ENCODE results near the gene CYP4A11.
"Not testable (repeated sequence)": the region's sequence is repeated elsewhere in the genome, so short reads cannot be mapped to it uniquely, and the experiment has no call there.

CYP4A11 gene, protein sequence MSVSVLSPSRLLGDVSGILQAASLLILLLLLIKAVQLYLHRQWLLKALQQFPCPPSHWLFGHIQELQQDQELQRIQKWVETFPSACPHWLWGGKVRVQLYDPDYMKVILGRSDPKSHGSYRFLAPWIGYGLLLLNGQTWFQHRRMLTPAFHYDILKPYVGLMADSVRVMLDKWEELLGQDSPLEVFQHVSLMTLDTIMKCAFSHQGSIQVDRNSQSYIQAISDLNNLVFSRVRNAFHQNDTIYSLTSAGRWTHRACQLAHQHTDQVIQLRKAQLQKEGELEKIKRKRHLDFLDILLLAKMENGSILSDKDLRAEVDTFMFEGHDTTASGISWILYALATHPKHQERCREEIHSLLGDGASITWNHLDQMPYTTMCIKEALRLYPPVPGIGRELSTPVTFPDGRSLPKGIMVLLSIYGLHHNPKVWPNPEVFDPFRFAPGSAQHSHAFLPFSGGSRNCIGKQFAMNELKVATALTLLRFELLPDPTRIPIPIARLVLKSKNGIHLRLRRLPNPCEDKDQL

DNA sequence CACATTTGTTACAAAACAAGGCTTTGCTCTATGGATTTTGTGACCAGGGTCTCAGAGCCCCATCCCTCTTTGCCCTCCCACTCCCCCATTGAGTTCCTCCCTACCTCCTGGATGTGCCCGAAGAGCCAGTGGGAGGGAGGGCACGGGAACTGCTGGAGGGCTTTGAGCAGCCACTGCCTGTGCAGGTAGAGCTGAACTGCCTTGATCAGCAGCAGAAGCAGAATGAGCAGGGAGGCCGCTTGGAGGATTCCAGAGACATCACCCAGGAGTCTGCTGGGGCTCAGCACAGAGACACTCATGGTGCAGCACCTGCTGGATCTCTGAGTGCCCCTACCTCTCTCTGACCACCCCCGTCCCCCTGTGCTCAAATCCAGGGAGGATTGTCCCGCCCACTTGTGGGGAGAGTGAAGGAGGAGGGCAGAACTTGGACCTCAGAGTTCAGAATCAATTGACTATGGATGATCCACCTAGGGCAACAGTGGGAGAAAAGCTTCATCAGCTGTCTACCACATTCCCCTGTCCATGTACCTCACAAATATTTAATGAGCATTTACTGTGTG, at the start of gene CYP4A11:
TSS of gene CYP4A11 (minus strand) at position 342 of the 560 bp plus-strand sequence. CDS start at position 299, 43 bp downstream.
- Histone ChIP-seq H3K9ac (ENCODE audit: low read length) (no peak within 1 kb of the TSS), H3K4me1 (ENCODE audit: control insufficient read depth, insufficient read depth, low read length) (no peaks in the 10 kb centered on the region; the same call in 1 of the 2 replicates), H3K4me3 (ENCODE audit: low read depth, low read length) (no peak within 1 kb of the TSS), H3K27ac (ENCODE audit: low read depth, low read length) (no peak within 1 kb of the TSS), H3K27me3 (ENCODE audit: control insufficient read depth, insufficient read depth, low read length) (peaks cover 4% of the 10 kb centered on the region; the same call in 1 of the 2 replicates), H3K36me3 (ENCODE audit: control insufficient read depth, insufficient read depth, low read length) (no peaks in the 10 kb centered on the region), H3K9me3 (ENCODE audit: control insufficient read depth, insufficient read depth, low read depth, low read length) (no peaks in the 10 kb centered on the region)

DNA sequence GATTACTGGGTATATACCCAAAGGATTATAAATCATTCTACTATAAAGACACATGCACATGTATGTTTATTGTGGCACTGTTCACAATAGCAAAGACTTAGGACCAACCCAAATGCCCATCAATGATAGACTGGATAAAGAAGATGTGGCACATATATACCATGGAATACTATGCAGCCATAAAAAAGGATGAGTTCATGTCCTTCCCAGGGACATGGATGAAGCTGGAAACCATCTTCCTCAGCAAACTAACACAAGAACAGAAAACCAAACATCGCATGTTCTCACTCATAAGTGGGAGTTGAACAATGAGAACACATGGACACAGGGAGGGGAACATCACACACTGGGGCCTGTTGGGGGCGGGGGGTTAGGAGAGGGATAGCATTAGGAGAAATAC, 49.3 kb upstream of the CYP4A11 start:
- not testable (repeated sequence) for H3K4me3 ChIP-seq (ENCODE audit: low read depth, low read length); H3K27ac ChIP-seq (ENCODE audit: low read depth, low read length); H3K36me3 ChIP-seq (ENCODE audit: control insufficient read depth, insufficient read depth, low read length); H3K9me3 ChIP-seq (ENCODE audit: control insufficient read depth, insufficient read depth, low read depth, low read length); H3K9ac ChIP-seq (ENCODE audit: low read length); H3K27me3 ChIP-seq (ENCODE audit: control insufficient read depth, insufficient read depth, low read length); H3K4me1 ChIP-seq (ENCODE audit: control insufficient read depth, insufficient read depth, low read length)

DNA sequence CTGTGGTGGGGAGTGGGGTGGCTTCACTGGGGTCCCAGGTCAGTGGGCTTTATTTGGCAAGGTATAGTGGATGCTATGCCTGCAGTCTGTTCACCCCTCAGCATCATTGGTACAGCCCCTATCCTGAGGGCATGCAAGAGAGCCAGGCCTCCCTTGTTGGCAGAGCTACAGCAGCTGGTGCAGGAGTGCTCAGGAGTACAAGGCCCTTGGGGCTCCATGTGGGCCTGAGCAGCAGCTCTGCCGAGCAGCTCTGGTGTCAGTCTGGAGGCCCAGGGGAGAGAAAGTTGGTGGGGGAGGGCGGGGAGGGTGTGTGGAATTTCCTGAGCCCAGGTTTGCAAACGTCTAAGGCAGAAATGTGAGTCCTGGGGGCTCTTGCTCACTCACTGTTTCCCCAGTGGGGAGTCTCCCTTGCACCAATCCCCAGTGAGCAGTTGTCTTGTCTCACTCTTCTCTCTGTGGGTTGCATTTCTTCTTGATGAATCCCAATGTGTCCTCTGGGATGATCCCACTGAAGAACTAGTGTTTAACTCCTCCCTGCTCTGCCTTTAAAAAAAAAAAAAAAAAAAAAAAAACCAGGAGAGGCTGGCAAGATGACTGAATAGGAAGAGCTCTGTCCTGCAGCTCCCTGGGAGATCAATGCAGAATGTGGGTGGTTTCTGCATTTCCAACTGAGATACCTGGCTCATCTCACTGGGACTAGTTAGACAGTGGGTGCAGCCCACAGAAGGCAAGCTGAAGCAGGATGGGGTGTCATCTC, 42.7 kb upstream of the CYP4A11 start:
- Histone ChIP-seq H3K27ac (ENCODE audit: low read depth, low read length) (no peak overlapping the region), H3K9ac (ENCODE audit: low read length) (peak overlapping the region; percentile 59), H3K36me3 (ENCODE audit: control insufficient read depth, insufficient read depth, low read length) (no peaks in the 10 kb centered on the region), H3K4me3 (ENCODE audit: low read depth, low read length) (peak overlapping the region; percentile 22; the same call in 1 of the 2 replicates), H3K9me3 (ENCODE audit: control insufficient read depth, insufficient read depth, low read depth, low read length) (no peaks in the 10 kb centered on the region), H3K27me3 (ENCODE audit: control insufficient read depth, insufficient read depth, low read length) (no peaks in the 10 kb centered on the region), H3K4me1 (ENCODE audit: control insufficient read depth, insufficient read depth, low read length) (peaks cover 26% of the 10 kb centered on the region)

DNA sequence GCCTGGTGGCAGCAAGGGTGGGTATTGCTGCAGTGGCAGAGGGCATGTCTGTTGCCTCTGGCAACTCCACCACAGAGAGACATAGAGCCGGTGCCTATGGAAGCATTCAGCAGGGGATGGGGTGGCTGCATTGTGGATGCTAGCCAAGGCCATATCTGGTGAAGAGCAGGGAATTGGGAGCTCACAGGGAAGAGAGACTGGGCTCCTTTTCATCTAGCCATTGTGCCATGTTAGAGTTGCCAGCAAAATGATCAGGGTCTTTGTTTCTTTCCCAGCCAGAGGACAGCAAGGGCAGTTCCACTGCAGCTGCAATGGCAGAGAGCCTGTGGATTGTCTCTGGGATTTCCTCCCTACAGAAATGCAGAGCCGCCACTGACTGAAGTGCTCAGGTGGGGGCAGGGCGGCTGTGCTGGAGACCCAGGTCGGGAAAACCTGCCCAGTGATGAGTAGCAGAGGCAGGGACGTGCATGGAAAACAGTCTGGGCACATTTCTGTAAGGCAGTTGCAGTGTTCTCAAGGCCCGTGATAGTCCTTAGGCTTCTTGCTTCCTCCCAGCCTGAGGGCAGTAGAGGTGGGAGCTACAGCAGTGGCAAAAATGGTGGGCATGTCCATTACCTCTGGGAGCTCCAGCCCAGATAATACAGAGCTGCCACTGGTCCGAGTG, 42.0 kb upstream of the CYP4A11 start:
- H3K9me3 ChIP-seq (ENCODE audit: control insufficient read depth, insufficient read depth, low read depth, low read length): no peaks in the 10 kb centered on the region
- peak overlapping the region; percentile 22; the same call in 1 of the 2 replicates for H3K4me3 ChIP-seq (ENCODE audit: low read depth, low read length)
- no peak overlapping the region for H3K27ac ChIP-seq (ENCODE audit: low read depth, low read length)
- no peaks in the 10 kb centered on the region for H3K36me3 ChIP-seq (ENCODE audit: control insufficient read depth, insufficient read depth, low read length)
- peaks cover 26% of the 10 kb centered on the region for H3K4me1 ChIP-seq (ENCODE audit: control insufficient read depth, insufficient read depth, low read length)
- peak overlapping the region; percentile 61 for H3K9ac ChIP-seq (ENCODE audit: low read length)
- no peaks in the 10 kb centered on the region for H3K27me3 ChIP-seq (ENCODE audit: control insufficient read depth, insufficient read depth, low read length)

DNA sequence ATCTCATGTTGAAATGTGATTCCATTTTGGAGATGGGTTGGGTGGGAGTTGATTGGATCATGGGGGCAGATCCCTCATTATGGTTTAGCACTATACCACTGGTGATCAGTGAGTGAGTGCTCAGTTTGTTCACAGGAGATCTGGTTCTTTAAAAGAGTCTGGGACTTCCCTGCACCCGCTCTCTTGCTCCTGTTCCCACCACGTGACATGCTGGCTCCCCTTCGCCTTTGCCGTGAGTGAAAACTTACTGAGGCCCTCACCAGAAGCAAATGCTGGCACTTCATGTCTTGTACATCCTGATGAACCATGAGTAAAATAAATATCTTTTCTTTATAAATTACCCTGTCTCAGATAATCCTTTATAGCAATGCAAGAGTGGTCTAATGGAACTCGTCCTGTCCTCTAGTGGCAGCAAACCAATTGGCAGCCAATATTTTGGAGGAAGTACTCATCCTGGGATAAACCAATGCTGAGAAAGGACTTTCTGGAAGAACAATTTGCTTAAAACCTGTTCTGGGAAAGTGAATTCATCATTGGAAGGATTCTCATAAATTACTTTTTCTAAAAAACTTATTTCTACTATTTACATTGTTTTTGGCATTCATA, 27.8 kb upstream of the CYP4A11 start:
- H3K9me3 ChIP-seq (ENCODE audit: control insufficient read depth, insufficient read depth, low read depth, low read length): peaks cover 7% of the 10 kb centered on the region; the same call in 1 of the 2 replicates
- no peak overlapping the region for H3K9ac ChIP-seq (ENCODE audit: low read length)
- H3K36me3 ChIP-seq (ENCODE audit: control insufficient read depth, insufficient read depth, low read length): no peaks in the 10 kb centered on the region
- no peak overlapping the region for H3K4me3 ChIP-seq (ENCODE audit: low read depth, low read length)
- no peaks in the 10 kb centered on the region for H3K4me1 ChIP-seq (ENCODE audit: control insufficient read depth, insufficient read depth, low read length)
- no peak overlapping the region for H3K27ac ChIP-seq (ENCODE audit: low read depth, low read length)
- H3K27me3 ChIP-seq (ENCODE audit: control insufficient read depth, insufficient read depth, low read length): no peaks in the 10 kb centered on the region; the same call in 1 of the 2 replicates

DNA sequence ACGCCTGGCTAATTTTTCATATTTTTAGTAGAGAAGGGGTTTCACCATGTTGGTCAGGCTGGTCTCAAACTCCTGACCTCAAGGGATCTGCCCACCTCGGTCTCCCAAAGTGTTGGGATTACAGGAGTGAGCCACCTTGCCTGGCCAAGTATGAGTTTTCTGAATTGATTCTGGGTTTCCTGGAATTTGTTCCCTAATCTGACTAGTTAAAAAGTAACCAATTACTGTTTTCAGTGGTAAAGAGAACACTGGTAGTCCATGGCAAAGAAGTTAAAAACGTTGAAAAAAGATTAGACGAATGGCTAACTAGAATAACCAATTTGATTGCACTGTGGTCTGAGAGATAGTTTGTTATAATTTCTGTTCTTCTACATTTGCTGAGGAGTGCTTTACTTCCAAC, 21.0 kb upstream of the CYP4A11 start:
- not testable (repeated sequence) for H3K36me3 ChIP-seq (ENCODE audit: control insufficient read depth, insufficient read depth, low read length); H3K27me3 ChIP-seq (ENCODE audit: control insufficient read depth, insufficient read depth, low read length); H3K9ac ChIP-seq (ENCODE audit: low read length); H3K27ac ChIP-seq (ENCODE audit: low read depth, low read length); H3K4me3 ChIP-seq (ENCODE audit: low read depth, low read length); H3K4me1 ChIP-seq (ENCODE audit: control insufficient read depth, insufficient read depth, low read length)
- H3K9me3 ChIP-seq (ENCODE audit: control insufficient read depth, insufficient read depth, low read depth, low read length): peaks cover 16% of the 10 kb centered on the region

DNA sequence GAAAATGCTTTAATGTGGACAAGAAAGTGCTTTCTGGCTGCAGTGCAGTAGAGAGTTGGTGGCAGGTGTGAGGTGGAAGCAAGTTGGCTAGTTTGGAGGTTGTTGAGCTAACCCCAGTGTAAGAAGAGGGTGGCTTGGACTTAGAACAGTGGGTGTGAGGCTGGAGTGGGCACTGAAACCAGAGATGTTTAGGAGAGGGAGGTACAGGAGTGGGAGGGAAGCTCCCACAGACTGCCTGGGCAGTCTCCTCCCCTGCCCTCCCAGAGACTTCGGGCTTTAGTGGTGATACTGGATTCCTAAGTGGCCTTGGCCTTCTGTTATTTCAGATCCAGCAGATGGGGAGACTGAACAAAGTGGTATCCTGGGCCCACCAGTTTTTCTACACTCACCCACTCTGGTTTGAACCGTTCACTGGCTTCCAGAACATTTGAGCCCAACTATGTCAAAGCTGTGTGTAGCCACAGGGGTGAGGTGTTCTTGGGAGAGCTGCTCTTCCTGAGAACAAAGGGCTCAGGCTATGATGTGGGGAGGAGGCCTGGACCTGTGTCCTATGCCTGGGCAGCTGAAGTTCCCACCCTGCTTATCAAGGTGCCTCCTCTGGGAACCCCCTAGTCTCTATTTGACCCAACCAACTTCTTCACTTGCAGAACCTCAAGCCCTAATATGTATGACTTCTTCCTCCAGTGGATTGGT, 19.9 kb upstream of the CYP4A11 start:
- peaks cover 16% of the 10 kb centered on the region for H3K9me3 ChIP-seq (ENCODE audit: control insufficient read depth, insufficient read depth, low read depth, low read length)
- no peak overlapping the region for H3K4me3 ChIP-seq (ENCODE audit: low read depth, low read length)
- no peaks in the 10 kb centered on the region for H3K4me1 ChIP-seq (ENCODE audit: control insufficient read depth, insufficient read depth, low read length)
- H3K27ac ChIP-seq (ENCODE audit: low read depth, low read length): no peak overlapping the region
- H3K9ac ChIP-seq (ENCODE audit: low read length): no peak overlapping the region
- H3K27me3 ChIP-seq (ENCODE audit: control insufficient read depth, insufficient read depth, low read length): no peaks in the 10 kb centered on the region
- H3K36me3 ChIP-seq (ENCODE audit: control insufficient read depth, insufficient read depth, low read length): no peaks in the 10 kb centered on the region

DNA sequence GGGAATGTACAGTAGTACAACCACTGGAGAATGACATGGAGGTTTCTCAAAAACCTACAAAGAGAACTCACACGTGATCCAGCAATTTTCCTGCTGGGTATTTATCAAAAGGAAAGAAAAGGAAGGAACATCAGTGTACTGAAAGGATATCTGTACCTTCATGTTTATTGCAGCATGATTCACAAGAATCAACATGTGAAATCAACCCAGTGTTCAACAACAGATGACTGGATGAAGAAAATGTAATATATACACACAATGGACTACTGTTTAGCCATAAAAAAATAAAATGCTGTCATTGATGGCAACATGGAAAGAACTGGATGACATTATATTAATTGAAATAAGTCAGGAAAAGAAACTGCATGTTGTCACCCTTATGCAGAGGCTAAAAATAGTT, 19.0 kb upstream of the CYP4A11 start:
- Histone ChIP-seq H3K4me1 (ENCODE audit: control insufficient read depth, insufficient read depth, low read length) (no peaks in the 10 kb centered on the region), H3K27me3 (ENCODE audit: control insufficient read depth, insufficient read depth, low read length) (no peaks in the 10 kb centered on the region), H3K36me3 (ENCODE audit: control insufficient read depth, insufficient read depth, low read length) (no peaks in the 10 kb centered on the region), H3K27ac (ENCODE audit: low read depth, low read length) (no peak overlapping the region), H3K4me3 (ENCODE audit: low read depth, low read length) (no peak overlapping the region), H3K9me3 (ENCODE audit: control insufficient read depth, insufficient read depth, low read depth, low read length) (peaks cover 14% of the 10 kb centered on the region), H3K9ac (ENCODE audit: low read length) (no peak overlapping the region)

DNA sequence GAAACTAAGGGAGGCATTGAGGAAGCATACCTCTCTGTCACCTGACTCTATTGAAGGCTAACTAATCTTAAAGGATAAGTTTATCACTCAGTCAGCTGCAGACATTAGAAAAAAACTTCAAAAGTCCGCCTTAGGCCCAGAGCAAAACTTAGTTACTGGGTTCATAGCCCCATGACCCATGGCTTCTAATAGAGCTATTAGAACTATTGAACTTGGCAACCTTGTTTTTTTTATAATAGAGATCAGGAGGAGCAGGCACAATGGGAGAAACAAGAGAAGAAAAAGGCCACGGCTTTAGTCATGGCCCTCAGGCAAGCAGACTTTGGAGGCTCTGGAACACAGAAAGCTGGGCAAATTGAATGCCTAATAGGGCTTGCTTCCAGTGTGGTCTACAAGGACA, 13.8 kb upstream of the CYP4A11 start:
- not testable (repeated sequence) for H3K9ac ChIP-seq (ENCODE audit: low read length); H3K4me3 ChIP-seq (ENCODE audit: low read depth, low read length); H3K9me3 ChIP-seq (ENCODE audit: control insufficient read depth, insufficient read depth, low read depth, low read length); H3K36me3 ChIP-seq (ENCODE audit: control insufficient read depth, insufficient read depth, low read length); H3K4me1 ChIP-seq (ENCODE audit: control insufficient read depth, insufficient read depth, low read length); H3K27ac ChIP-seq (ENCODE audit: low read depth, low read length); H3K27me3 ChIP-seq (ENCODE audit: control insufficient read depth, insufficient read depth, low read length)

DNA sequence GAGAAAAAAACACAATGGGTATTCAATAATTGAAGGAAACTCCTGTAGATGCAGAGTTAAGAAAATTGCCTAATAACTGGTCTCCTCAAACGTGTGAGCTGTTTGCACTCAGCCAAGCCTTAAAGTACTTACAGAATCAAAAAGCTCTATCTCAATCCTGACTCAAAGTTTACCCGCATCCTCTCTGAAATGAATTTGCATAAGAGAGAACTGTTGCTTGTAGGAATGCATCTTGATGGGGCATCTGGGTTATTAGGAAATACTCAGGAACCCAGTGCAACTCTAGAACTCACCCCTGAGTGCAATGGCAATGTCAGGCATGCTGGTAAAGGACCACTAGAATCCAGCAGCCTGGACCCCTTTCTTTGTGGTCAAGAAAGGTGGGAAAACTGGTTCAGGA, 12.6 kb upstream of the CYP4A11 start:
- not testable (repeated sequence) for H3K9me3 ChIP-seq (ENCODE audit: control insufficient read depth, insufficient read depth, low read depth, low read length); H3K27ac ChIP-seq (ENCODE audit: low read depth, low read length); H3K36me3 ChIP-seq (ENCODE audit: control insufficient read depth, insufficient read depth, low read length); H3K9ac ChIP-seq (ENCODE audit: low read length); H3K4me3 ChIP-seq (ENCODE audit: low read depth, low read length); H3K4me1 ChIP-seq (ENCODE audit: control insufficient read depth, insufficient read depth, low read length); H3K27me3 ChIP-seq (ENCODE audit: control insufficient read depth, insufficient read depth, low read length)
